CD8-positive, alpha-beta memory T cell (primary cell): ENCODE measurements around the gene CNPPD1. TPM values are rescaled to one million over a fixed set of nuclear protein-coding genes. Genes with fewer than 3 reads are reported as not detected.

Experiments used
- CTCF ChIA-PET: fragments of 350-600 bp; sonication (Branson Sonifier 250); formaldehyde crosslinking; loops from one replicate; lab custom pipeline; 2021; ENCODE audit warnings: antibody characterized with exemption; lab: Charles Lee
- POLR2A ChIA-PET: fragments of 350-600 bp; sonication (Branson Sonifier 250); formaldehyde crosslinking; loops from one replicate; lab custom pipeline; 2021; ENCODE audit warnings: antibody characterized with exemption; lab: Charles Lee
- DNase-seq, 5 donors: peaks; one replicate each; pipeline versions ENCODE4 v3.0.0 to v3.0.0-alpha.2; 2020 to 2022; ENCODE audit warnings: mixed read lengths in 1 of 5
- H3K27ac ChIP-seq: one replicate; pipeline ENCODE4 v1.7.0; 2013; ENCODE audit warnings: low read depth, mild to moderate bottlenecking, low read length, moderate library complexity
- H3K27me3 ChIP-seq: 2 replicates; pipeline ENCODE4 v1.7.0; 2013; ENCODE audit warnings: low read length, mild to moderate bottlenecking; ENCODE audit not compliant: insufficient read depth, poor library complexity, severe bottlenecking
- H3K36me3 ChIP-seq: 2 replicates; pipeline ENCODE4 v1.7.0; 2013; ENCODE audit warnings: mild to moderate bottlenecking, low read length, moderate library complexity; ENCODE audit not compliant: insufficient read depth
- H3K4me1 ChIP-seq: 2 replicates; pipeline ENCODE4 v1.7.0; 2013; ENCODE audit warnings: mild to moderate bottlenecking, low read length, moderate library complexity; ENCODE audit not compliant: insufficient read depth
- H3K4me3 ChIP-seq: 2 replicates; pipeline ENCODE4 v1.7.0; 2013; ENCODE audit warnings: mild to moderate bottlenecking, low read length
- H3K9me3 ChIP-seq: 2 replicates; pipeline ENCODE4 v1.7.0; 2013; ENCODE audit warnings: mild to moderate bottlenecking, low read length
- H3K27ac Mint-ChIP-seq, 8 donors: one replicate each; pipeline ENCODE4 v1.8.0; 2020 to 2021; ENCODE audit warnings: mixed read lengths in 8 of 8, mild to moderate bottlenecking in 6 of 8, inconsistent platforms in 3 of 8, moderate library complexity in 3 of 8
- H3K27me3 Mint-ChIP-seq, 2 donors: one replicate each; pipeline ENCODE4 v1.8.0; 2020 to 2021; ENCODE audit warnings: mixed read lengths in 2 of 2, mild to moderate bottlenecking in 1 of 2, moderate library complexity in 1 of 2
- H3K36me3 Mint-ChIP-seq, 3 donors: one replicate each; pipeline ENCODE4 v1.8.0; 2020 to 2021; ENCODE audit warnings: mixed read lengths in 3 of 3, inconsistent platforms in 1 of 3, mild to moderate bottlenecking in 1 of 3
- H3K4me1 Mint-ChIP-seq, 3 donors: one replicate each; pipeline ENCODE4 v1.8.0; 2020 to 2021; ENCODE audit warnings: mixed read lengths in 3 of 3, inconsistent platforms in 1 of 3, mild to moderate bottlenecking in 1 of 3
- H3K4me3 Mint-ChIP-seq, 7 donors: one replicate each; pipeline ENCODE4 v1.8.0; 2020 to 2021; ENCODE audit warnings: mixed read lengths in 7 of 7, mild to moderate bottlenecking in 6 of 7, moderate library complexity in 4 of 7, inconsistent platforms in 2 of 7
- H3K9me3 Mint-ChIP-seq, 5 donors: one replicate each; pipeline ENCODE4 v1.8.0; 2020 to 2022; ENCODE audit warnings: mixed read lengths in 5 of 5, mild to moderate bottlenecking in 3 of 5, moderate library complexity in 2 of 5, inconsistent platforms in 1 of 5
- polyA plus RNA-seq: library from polyadenylated mRNA; unstranded; fragments of 300-500 nt; fragmentation: Illumina TruSeq; gene quantifications from one replicate; pipeline ENCODE4 v1.2.3, GENCODE V29; 2021
- total RNA-seq, 2 experiments: library from RNA; stranded (reverse); gene quantifications; one replicate each; pipeline ENCODE4 v1.2.3, GENCODE V29; 2021

Gene CNPPD1
- total and polyA plus RNA-seq, 3 experiments from 2014 or later = 66.2 to 74.3 (median 67.0) TPM

GRCh38 chr2:219172231-219173154 lies 4.2 kb downstream of the CNPPD1 start:
- peaks cover 0 to 2% of the 10 kb centered on the region in 2 donors for H3K27me3 Mint-ChIP-seq
- H3K9me3 ChIP-seq = no peaks in the 10 kb centered on the region
- H3K4me1 ChIP-seq = peaks cover 25% of the 10 kb centered on the region
- CTCF ChIA-PET = interaction anchor here (0.7 to 8.6 kb wide), 16 partner anchors 8 to 292 kb away, joined by 3 to 110 read pairs (median 4); partner anchors contain the start of genes DNAJB2, NHEJ1 and WNT10A
- no peaks in the 10 kb centered on the region for H3K27me3 ChIP-seq
- peak overlapping the region in 5 of 8 donors; percentile 14 to 55 (median 29) for H3K27ac Mint-ChIP-seq
- no peak overlapping the region for H3K27ac ChIP-seq
- H3K4me3 ChIP-seq = no peak overlapping the region
- H3K36me3 ChIP-seq = peaks cover 13% of the 10 kb centered on the region
- POLR2A ChIA-PET = interaction anchor here (1.0 to 1.1 kb wide), 2 partner anchors 34 to 39 kb away, joined by 3 read pairs; no protein-coding TSS in a partner anchor
- no peaks in the 10 kb centered on the region for H3K9me3 Mint-ChIP-seq
- DNase-seq = no peak
- H3K4me1 Mint-ChIP-seq = peaks cover 35 to 57% (median 50%) of the 10 kb centered on the region in 3 donors
- peak overlapping the region in 2 of 7 donors; percentile 23 to 37 for H3K4me3 Mint-ChIP-seq
- peaks cover 0 to 54% (median 7%) of the 10 kb centered on the region in 3 donors for H3K36me3 Mint-ChIP-seq

GRCh38 chr2:219171231-219171651 lies 5.5 kb downstream of the CNPPD1 start:
- Mint-ChIP-seq H3K4me3 (peak overlapping the region in 1 of 7 donors; percentile 65), H3K9me3 (no peaks in the 10 kb centered on the region), H3K27me3 (peaks cover 0 to 2% of the 10 kb centered on the region in 2 donors), H3K27ac (peak overlapping the region in 6 of 8 donors; percentile 43 to 84 (median 72)), H3K4me1 (peaks cover 30 to 54% (median 45%) of the 10 kb centered on the region in 3 donors), H3K36me3 (peaks cover 0 to 50% (median 8%) of the 10 kb centered on the region in 3 donors)
- H3K36me3 ChIP-seq = peaks cover 13% of the 10 kb centered on the region
- CTCF ChIA-PET = interaction anchor here (0.8 to 8.6 kb wide), 17 partner anchors 9 to 123 kb away, joined by 3 to 110 read pairs (median 7); partner anchors contain the start of genes ABCB6, DNAJB2, GLB1L and NHEJ1
- no peaks in the 10 kb centered on the region for H3K9me3 ChIP-seq
- no peak overlapping the region for H3K27ac ChIP-seq
- H3K27me3 ChIP-seq = no peaks in the 10 kb centered on the region
- POLR2A ChIA-PET = interaction anchor here (0.7 to 1.4 kb wide), 5 partner anchors 11 to 58 kb away, joined by 3 to 5 read pairs (median 4); partner anchors contain the start of genes ANKZF1, ATG9A, NHEJ1 and ZFAND2B
- H3K4me1 ChIP-seq = peaks cover 21% of the 10 kb centered on the region
- peak in 4 of 5 donors; percentile 12 to 50 (median 42) for DNase-seq
- no peak overlapping the region for H3K4me3 ChIP-seq

GRCh38 chr2:219169930-219170654 lies 6.6 kb downstream of the CNPPD1 start, which contains the start of gene SLC23A3:
Gene SLC23A3 (minus strand): TSS chr2:219170029. CDS start chr2:219169984, 45 bp downstream.
- H3K9me3 Mint-ChIP-seq = no peaks in the 10 kb centered on the region
- H3K9me3 ChIP-seq = no peaks in the 10 kb centered on the region
- DNase-seq = no peak
- peaks cover 0 to 2% of the 10 kb centered on the region in 2 donors for H3K27me3 Mint-ChIP-seq
- no peak within 1 kb of the TSS for H3K4me3 ChIP-seq
- CTCF ChIA-PET = interaction anchor here (1.0 to 8.6 kb wide), 13 partner anchors 11 to 127 kb away, joined by 3 to 110 read pairs (median 7); partner anchors contain the start of genes ABCB6, GLB1L, NHEJ1 and STK16
- H3K27ac ChIP-seq = no peak within 1 kb of the TSS
- peaks cover 0 to 43% (median 8%) of the 10 kb centered on the region in 3 donors for H3K36me3 Mint-ChIP-seq
- H3K27ac Mint-ChIP-seq = peak within 1 kb of the TSS in 5 of 8 donors; percentile 10 to 85 (median 58)
- H3K4me1 ChIP-seq = peaks cover 10% of the 10 kb centered on the region
- H3K36me3 ChIP-seq = peaks cover 13% of the 10 kb centered on the region
- POLR2A ChIA-PET = interaction anchor here (0.8 to 1.3 kb wide), 3 partner anchors 10 to 961 kb away, joined by 3 to 4 read pairs (median 3); partner anchors contain the start of gene NHEJ1
- H3K4me1 Mint-ChIP-seq = peaks cover 22 to 43% (median 35%) of the 10 kb centered on the region in 3 donors
- no peaks in the 10 kb centered on the region for H3K27me3 ChIP-seq
- peak within 1 kb of the TSS in 2 of 7 donors; percentile 65 to 70 for H3K4me3 Mint-ChIP-seq

- Histone ChIP-seq H3K4me1 (no peaks in the 10 kb centered on the region), H3K36me3 (peaks cover 9% of the 10 kb centered on the region), H3K27ac (no peak overlapping the region), H3K27me3 (no peaks in the 10 kb centered on the region), H3K9me3 (no peaks in the 10 kb centered on the region), H3K4me3 (no peak overlapping the region)
- Mint-ChIP-seq H3K27ac (peak overlapping the region in 2 of 8 donors; percentile 58 to 85), H3K27me3 (peaks cover 0 to 2% of the 10 kb centered on the region in 2 donors), H3K4me3 (peak overlapping the region in 1 of 7 donors; percentile 70), H3K36me3 (peaks cover 0 to 34% (median 2%) of the 10 kb centered on the region in 3 donors), H3K9me3 (no peaks in the 10 kb centered on the region), H3K4me1 (peaks cover 10 to 31% (median 24%) of the 10 kb centered on the region in 3 donors)
- POLR2A ChIA-PET = interaction anchor here (0.8 kb wide), 1 partner anchor 959 kb away, joined by 3 read pairs; no protein-coding TSS in a partner anchor
- DNase-seq = no peak
- CTCF ChIA-PET = interaction anchor here (1.8 to 8.6 kb wide), 4 partner anchors 14 to 125 kb away, joined by 4 to 110 read pairs (median 41); partner anchors contain the start of gene ABCB6
Measured at GRCh38 chr2:219168932-219169331, 7.8 kb downstream of the CNPPD1 start.

- Mint-ChIP-seq H3K27me3 (peaks cover 0 to 2% of the 10 kb centered on the region in 2 donors), H3K36me3 (peaks cover 0 to 29% (median 2%) of the 10 kb centered on the region in 3 donors), H3K4me3 (no peak overlapping the region), H3K27ac (peak overlapping the region in 1 of 8 donors; percentile 75), H3K4me1 (peaks cover 9 to 27% (median 19%) of the 10 kb centered on the region in 3 donors), H3K9me3 (no peaks in the 10 kb centered on the region)
- no peak overlapping the region for H3K4me3 ChIP-seq
- no peak overlapping the region for H3K27ac ChIP-seq
- no peak for DNase-seq
- peaks cover 5% of the 10 kb centered on the region for H3K36me3 ChIP-seq
- ChIA-PET CTCF (interaction anchor here (1.8 to 8.6 kb wide), 3 partner anchors 14 to 125 kb away, joined by 4 to 110 read pairs (median 74); no protein-coding TSS in a partner anchor), POLR2A (interaction anchor here (0.6 kb wide), 1 partner anchor 9 kb away, joined by 4 read pairs; no protein-coding TSS in a partner anchor)
- no peaks in the 10 kb centered on the region for H3K4me1 ChIP-seq
- H3K9me3 ChIP-seq = no peaks in the 10 kb centered on the region
- H3K27me3 ChIP-seq = no peaks in the 10 kb centered on the region
Measured at GRCh38 chr2:219168526-219168925, 8.2 kb downstream of the CNPPD1 start.

- Mint-ChIP-seq H3K27me3 (peaks cover 0 to 2% of the 10 kb centered on the region in 2 donors), H3K9me3 (no peaks in the 10 kb centered on the region), H3K4me1 (peaks cover 8 to 22% (median 15%) of the 10 kb centered on the region in 3 donors), H3K4me3 (no peak overlapping the region), H3K36me3 (peaks cover 0 to 25% (median 2%) of the 10 kb centered on the region in 3 donors), H3K27ac (peak overlapping the region in 1 of 8 donors; percentile 75)
- ChIA-PET POLR2A (interaction anchor here (0.6 kb wide), 2 partner anchors 10 to 86 kb away, joined by 4 to 5 read pairs; partner anchors contain the start of gene TUBA4A), CTCF (interaction anchor here (1.4 kb wide), 1 partner anchor 40 kb away, joined by 3 read pairs; no protein-coding TSS in a partner anchor)
- DNase-seq = no peak
- no peaks in the 10 kb centered on the region for H3K9me3 ChIP-seq
- H3K4me1 ChIP-seq = no peaks in the 10 kb centered on the region
- H3K36me3 ChIP-seq = peaks cover 3% of the 10 kb centered on the region
- no peak overlapping the region for H3K4me3 ChIP-seq
- no peak overlapping the region for H3K27ac ChIP-seq
- H3K27me3 ChIP-seq = no peaks in the 10 kb centered on the region
Measured at GRCh38 chr2:219167997-219168396, 8.7 kb downstream of the CNPPD1 start.
